ENCODE data around the gene TNFAIP1. TPM values are rescaled to one million over a fixed set of nuclear protein-coding genes. Genes with fewer than 3 reads are reported as not detected.
A peak's percentile ranks its signal among the peaks of the same experiment; 100 is the strongest.

Gene TNFAIP1
- polyA plus RNA-seq, 2 of the 4 experiments (the other 2 are of a cell fraction): 38.8 to 68.3 TPM

DNA sequence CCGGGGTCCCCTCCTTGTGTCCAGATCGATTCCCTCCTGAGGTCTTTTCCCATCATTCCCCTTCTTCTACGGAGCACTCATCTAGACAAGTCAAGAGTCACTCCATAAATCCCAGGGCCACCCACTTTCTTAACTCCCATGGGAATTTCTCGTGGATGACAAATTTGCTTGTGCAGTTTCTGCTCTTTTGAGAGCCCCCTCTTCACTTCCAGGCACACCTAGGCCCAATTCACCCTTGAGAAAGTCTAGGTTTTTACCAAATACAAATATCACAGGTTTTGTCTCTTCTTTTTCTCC is 22.3 kb downstream of the TNFAIP1 start:
- no peaks in the 10 kb centered on the region for H3K9me3 ChIP-seq
- no peak for ATAC-seq
- H3K4me3 ChIP-seq: peak overlapping the region; percentile 84
- 10% methylated on average over 4 of the region's 4 CpGs for WGBS (ENCODE audit: missing lambda C conversion rate)
- H3K4me2 ChIP-seq: peak overlapping the region; percentile 89
- H3K4me1 ChIP-seq: peaks cover 16% of the 10 kb centered on the region
- TF ChIP-seq EP300 (IDR thresholded peaks at IDR 0.05) (no peak), ESRRA (IDR thresholded peaks at IDR 0.05; ENCODE audit: borderline replicate concordance, low read length) (no peak), KDM5A (IDR thresholded peaks at IDR 0.05) (peak; percentile 96), RAD21 (conservative IDR thresholded peaks at IDR 0.05 in 1 of 2, IDR thresholded peaks at IDR 0.05 in 1 of 2) (no peak), FOXS1 (CRISPR knock-in tag; IDR thresholded peaks at IDR 0.05) (no peak), ZFP36 (IDR thresholded peaks at IDR 0.05; ENCODE audit: borderline replicate concordance, partially characterized antibody) (no peak), PHF8 (IDR thresholded peaks at IDR 0.05; ENCODE audit: borderline replicate concordance, low read depth) (peak; percentile 1; the same call in 1 of the 2 replicates)
- TF ChIP-seq, protein P1, sequence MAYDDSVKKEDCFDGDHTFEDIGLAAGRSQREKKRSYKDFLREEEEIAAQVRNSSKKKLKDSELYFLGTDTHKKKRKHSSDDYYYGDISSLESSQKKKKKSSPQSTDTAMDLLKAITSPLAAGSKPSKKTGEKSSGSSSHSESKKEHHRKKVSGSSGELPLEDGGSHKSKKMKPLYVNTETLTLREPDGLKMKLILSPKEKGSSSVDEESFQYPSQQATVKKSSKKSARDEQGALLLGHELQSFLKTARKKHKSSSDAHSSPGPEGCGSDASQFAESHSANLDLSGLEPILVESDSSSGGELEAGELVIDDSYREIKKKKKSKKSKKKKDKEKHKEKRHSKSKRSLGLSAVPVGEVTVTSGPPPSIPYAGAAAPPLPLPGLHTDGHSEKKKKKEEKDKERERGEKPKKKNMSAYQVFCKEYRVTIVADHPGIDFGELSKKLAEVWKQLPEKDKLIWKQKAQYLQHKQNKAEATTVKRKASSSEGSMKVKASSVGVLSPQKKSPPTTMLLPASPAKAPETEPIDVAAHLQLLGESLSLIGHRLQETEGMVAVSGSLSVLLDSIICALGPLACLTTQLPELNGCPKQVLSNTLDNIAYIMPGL (CRISPR knock-in tag; IDR thresholded peaks at IDR 0.05; ENCODE audit: borderline replicate concordance): no peak
- CTCF ChIA-PET: interaction anchor here (0.7 to 5.9 kb wide), 8 partner anchors 10 to 190 kb away, joined by 3 to 35 read pairs (median 8); partner anchors contain the start of genes IFT20, TNFAIP1 and VTN
- FAIRE-seq: no peak
- no peak for DNase-seq (ENCODE audit: low read depth in 1 of 2, low spot score in 1 of 2)
- peak overlapping the region; percentile 93 to 96 for H3K27ac ChIP-seq
- POLR2A ChIA-PET: interaction anchor here (0.6 to 2.9 kb wide), 25 partner anchors 8 to 317 kb away, joined by 3 to 65 read pairs (median 6); partner anchors contain the start of genes IFT20, PIGS, SARM1 and TMEM97

DNA sequence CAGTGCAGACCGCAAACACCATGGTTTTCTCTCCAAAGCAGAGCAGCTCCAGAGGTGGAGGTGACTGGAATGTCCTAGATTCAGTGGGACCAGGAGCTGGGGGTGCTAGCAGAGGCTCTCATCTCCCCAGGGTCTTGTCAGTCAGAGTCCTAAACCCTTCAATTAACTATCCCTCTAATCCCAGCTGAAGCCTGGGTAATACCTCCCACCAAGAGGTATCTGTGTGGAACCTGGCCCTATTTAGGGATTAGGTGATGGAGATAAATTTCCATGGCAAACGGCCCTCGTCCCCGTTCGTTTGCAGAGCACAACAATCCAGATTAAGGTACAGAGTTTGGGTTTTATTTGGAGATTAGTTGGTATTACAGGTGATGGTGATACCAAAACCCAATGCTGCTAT is 27.6 kb downstream of the TNFAIP1 start:
- peaks cover 6% of the 10 kb centered on the region; the same call in 1 of the 3 replicates for H3K4me1 ChIP-seq
- WGBS (ENCODE audit: missing lambda C conversion rate): 90% methylated on average over 5 of the region's 5 CpGs
- no peak overlapping the region for H3K27ac ChIP-seq
- DNase-seq (ENCODE audit: low read depth in 1 of 2, low spot score in 1 of 2) (no peak), FAIRE-seq (no peak), ATAC-seq (no peak)
- H3K4me2 ChIP-seq: no peak overlapping the region
- POLR2A ChIA-PET: no interaction called here
- CTCF ChIA-PET: interaction anchor here (1.1 to 1.4 kb wide), 2 partner anchors 9 to 111 kb away, joined by 4 read pairs; no protein-coding TSS in a partner anchor
- no peaks in the 10 kb centered on the region for H3K9me3 ChIP-seq
- no peak for TF ChIP-seq REST (IDR thresholded peaks at IDR 0.05)
- TF ChIP-seq KDM1A (IDR thresholded peaks at IDR 0.05; ENCODE audit: low read depth): no peak
- TF ChIP-seq RCOR1 (IDR thresholded peaks at IDR 0.05; ENCODE audit: low read depth, low read length): no peak
- no peak for TF ChIP-seq CBX2 (IDR thresholded peaks at IDR 0.05; ENCODE audit: borderline replicate concordance, low read depth)
- no peak for TF ChIP-seq ZSCAN20 (CRISPR knock-in tag; IDR thresholded peaks at IDR 0.05)
- no peak for TF ChIP-seq EHMT2 (IDR thresholded peaks at IDR 0.05; ENCODE audit: low read depth)
- no peak for TF ChIP-seq PHF8 (IDR thresholded peaks at IDR 0.05; ENCODE audit: borderline replicate concordance, low read depth)
- TF ChIP-seq, protein P2, sequence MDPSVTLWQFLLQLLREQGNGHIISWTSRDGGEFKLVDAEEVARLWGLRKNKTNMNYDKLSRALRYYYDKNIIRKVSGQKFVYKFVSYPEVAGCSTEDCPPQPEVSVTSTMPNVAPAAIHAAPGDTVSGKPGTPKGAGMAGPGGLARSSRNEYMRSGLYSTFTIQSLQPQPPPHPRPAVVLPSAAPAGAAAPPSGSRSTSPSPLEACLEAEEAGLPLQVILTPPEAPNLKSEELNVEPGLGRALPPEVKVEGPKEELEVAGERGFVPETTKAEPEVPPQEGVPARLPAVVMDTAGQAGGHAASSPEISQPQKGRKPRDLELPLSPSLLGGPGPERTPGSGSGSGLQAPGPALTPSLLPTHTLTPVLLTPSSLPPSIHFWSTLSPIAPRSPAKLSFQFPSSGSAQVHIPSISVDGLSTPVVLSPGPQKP (IDR thresholded peaks at IDR 0.05; ENCODE audit: low read depth, low read length): no peak
- TF ChIP-seq TP53 (CRISPR knock-in tag; IDR thresholded peaks at IDR 0.05): no peak
- TF ChIP-seq E2F6 (IDR thresholded peaks at IDR 0.05; ENCODE audit: borderline replicate concordance, low read depth): no peak
- H3K4me3 ChIP-seq: no peak overlapping the region
